OCI-LY3 (cell line): Measurements from ENCODE around the gene LPP.

Experiments
- H2AFZ ChIP-seq: fragments of 200-600, 300-600 bp; shearing (Covaris generic); 2 replicates; pipeline ENCODE4 v1.6.0; 2014; ENCODE audit warnings: antibody characterized with exemption, low read depth, low read length
- H3K27ac ChIP-seq: fragments of 200-600, 300-600 bp; sonication (generic); 2 replicates; pipeline ENCODE4 v1.5.1; 2014; ENCODE audit warnings: mild to moderate bottlenecking, low read length, moderate library complexity, mixed read lengths
- H3K27me3 ChIP-seq: fragments of 200-600, 300-600 bp; sonication (generic); 2 replicates; pipeline ENCODE4 v1.6.1; 2014; ENCODE audit warnings: low read depth, low read length, mixed read lengths
- H3K36me3 ChIP-seq: fragments of 200-600, 300-600 bp; sonication (generic); replicated peaks from 2 replicates; pipeline ENCODE3; 2014; ENCODE audit warnings: low read depth, low read length, mixed read lengths
- H3K4me1 ChIP-seq: fragments of 300-600, 200-600 bp; sonication (generic); 2 replicates; pipeline ENCODE4 v1.6.1; 2014; ENCODE audit warnings: low read length, mixed read lengths
- H3K4me2 ChIP-seq: fragments of 200-600, 300-600 bp; sonication (generic); 2 replicates; pipeline ENCODE4 v1.6.1; 2014; ENCODE audit warnings: low read length, mixed read lengths
- H3K4me3 ChIP-seq: fragments of 300-600, 200-600 bp; sonication (generic); 2 replicates; pipeline ENCODE4 v1.5.1; 2014; ENCODE audit warnings: antibody characterized with exemption, mild to moderate bottlenecking, low read length, moderate library complexity
- H3K79me2 ChIP-seq: fragments of 300-600, 200-600 bp; shearing (Covaris generic); 2 replicates; pipeline ENCODE4 v1.6.1; 2014; ENCODE audit warnings: mild to moderate bottlenecking, low read length, mixed read lengths
- H3K9ac ChIP-seq: fragments of 300-600, 200-600 bp; shearing (Covaris generic); 2 replicates; pipeline ENCODE4 v1.6.0; 2014; ENCODE audit warnings: mild to moderate bottlenecking, low read length, moderate library complexity
- H3K9me3 ChIP-seq: fragments of 200-600, 300-600 bp; shearing (Covaris generic); 2 replicates; pipeline ENCODE4 v1.6.1; 2014; ENCODE audit warnings: low read length, mixed read lengths; ENCODE audit not compliant: insufficient read depth
- H4K20me1 ChIP-seq: fragments of 200-600, 300-600 bp; sonication (generic); 2 replicates; pipeline ENCODE4 v1.6.1; 2016; ENCODE audit warnings: low read length, mixed read lengths; ENCODE audit not compliant: insufficient read depth
- CTCF ChIP-seq: fragments of 200-600, 300-600 bp; sonication (generic); IDR thresholded peaks from 2 replicates; pipeline ENCODE4 v1.5.1; 2014; ENCODE audit warnings: antibody characterized with exemption, low read length, low read depth
- EZH2phosphoT487 ChIP-seq: fragments of 200-600 bp; shearing (Covaris generic); IDR thresholded peaks from 2 replicates; pipeline ENCODE4 v1.6.1; 2018; ENCODE audit warnings: antibody characterized with exemption, mixed run types, low read depth

LPP gene

GRCh38 chr3:188256758-188257157 lies 102.8 kb downstream of the LPP start:
- H3K27me3 ChIP-seq, result no peaks in the 10 kb centered on the region
- H3K79me2 ChIP-seq, result no peaks in the 10 kb centered on the region
- H3K4me1 ChIP-seq, result peaks cover 16% of the 10 kb centered on the region
- no peaks in the 10 kb centered on the region for H3K36me3 ChIP-seq
- H4K20me1 ChIP-seq, result no peaks in the 10 kb centered on the region
- H3K4me2 ChIP-seq, result no peak overlapping the region
- H3K27ac ChIP-seq, result no peak overlapping the region
- no peak overlapping the region for H3K4me3 ChIP-seq
- H3K9me3 ChIP-seq, result no peaks in the 10 kb centered on the region
- H2AFZ ChIP-seq, result no peak overlapping the region
- TF ChIP-seq CTCF, result no peak
- TF ChIP-seq EZH2phosphoT487, result no peak
- H3K9ac ChIP-seq, result no peak overlapping the region

DNA sequence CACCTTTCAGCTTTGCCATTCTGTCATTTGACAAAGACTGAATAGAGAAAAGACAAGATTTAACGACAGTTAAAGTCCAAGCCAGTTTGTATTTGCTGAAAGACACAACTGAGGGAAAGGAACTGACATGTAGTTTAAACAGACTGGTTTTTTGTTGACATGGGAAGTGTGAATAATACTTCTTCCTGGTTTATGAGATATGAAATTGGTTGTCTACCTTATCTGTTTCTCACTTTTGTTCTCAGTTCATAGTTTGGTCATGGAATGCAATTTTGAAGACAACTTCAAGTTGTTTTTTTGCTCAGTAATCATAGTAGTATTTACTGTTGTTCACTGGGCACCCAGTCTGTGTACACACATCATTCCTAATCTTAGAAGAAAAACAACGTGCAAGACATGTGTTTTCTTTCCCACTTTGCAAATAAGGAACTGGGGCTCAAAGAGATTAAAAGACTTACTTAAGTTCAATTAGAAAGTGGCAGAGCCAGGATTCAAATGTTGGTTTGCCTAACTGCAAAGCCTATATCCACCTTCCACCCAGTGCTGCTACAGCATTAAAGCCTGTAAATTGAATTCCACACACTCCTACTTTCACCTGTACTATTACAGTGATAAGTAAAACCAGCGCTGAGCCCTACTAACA lies 103.5 kb downstream of the LPP start:
- H4K20me1 ChIP-seq, result no peaks in the 10 kb centered on the region
- H3K4me3 ChIP-seq, result no peak overlapping the region
- H3K27me3 ChIP-seq, result no peaks in the 10 kb centered on the region
- TF ChIP-seq CTCF (no peak), EZH2phosphoT487 (no peak)
- no peaks in the 10 kb centered on the region for H3K9me3 ChIP-seq
- H3K9ac ChIP-seq, result no peak overlapping the region
- no peaks in the 10 kb centered on the region for H3K79me2 ChIP-seq
- H3K4me1 ChIP-seq, result peaks cover 16% of the 10 kb centered on the region
- H3K4me2 ChIP-seq, result no peak overlapping the region
- H3K27ac ChIP-seq, result no peak overlapping the region
- no peak overlapping the region for H2AFZ ChIP-seq
- no peaks in the 10 kb centered on the region for H3K36me3 ChIP-seq

- TF ChIP-seq CTCF, result no peak
- no peak for TF ChIP-seq EZH2phosphoT487
- no peaks in the 10 kb centered on the region for H3K79me2 ChIP-seq
- H3K9ac ChIP-seq, result no peak overlapping the region
- no peak overlapping the region for H3K27ac ChIP-seq
- H3K4me1 ChIP-seq, result peaks cover 7% of the 10 kb centered on the region
- H3K4me3 ChIP-seq, result no peak overlapping the region
- no peaks in the 10 kb centered on the region for H3K36me3 ChIP-seq
- H2AFZ ChIP-seq, result no peak overlapping the region
- H3K9me3 ChIP-seq, result no peaks in the 10 kb centered on the region
- H3K27me3 ChIP-seq, result no peaks in the 10 kb centered on the region
- H4K20me1 ChIP-seq, result no peaks in the 10 kb centered on the region
- H3K4me2 ChIP-seq, result no peak overlapping the region
Measured at GRCh38 chr3:188259191-188259590, 105.2 kb downstream of the LPP start.

GRCh38 chr3:188259596-188259995 lies 105.6 kb downstream of the LPP start:
- TF ChIP-seq CTCF, result no peak
- no peak for TF ChIP-seq EZH2phosphoT487
- Histone ChIP-seq H3K4me2 (no peak overlapping the region), H3K4me3 (no peak overlapping the region), H3K9me3 (no peaks in the 10 kb centered on the region), H3K9ac (no peak overlapping the region), H3K79me2 (no peaks in the 10 kb centered on the region), H3K4me1 (peaks cover 5% of the 10 kb centered on the region; the same call in 1 of the 2 replicates), H3K27ac (no peak overlapping the region), H3K36me3 (no peaks in the 10 kb centered on the region), H3K27me3 (no peaks in the 10 kb centered on the region), H2AFZ (no peak overlapping the region), H4K20me1 (no peaks in the 10 kb centered on the region)
